ENCODE data around the gene INTS15.
"Not testable (repeated sequence)": the region's sequence is repeated elsewhere in the genome, so short reads cannot be mapped to it uniquely, and the experiment has no call there.

Gene INTS15

GRCh38 chr7:6589829-6590644 lies at the start of gene INTS15:
TSS of gene INTS15 (plus strand) at chr7:6590021. CDS start at chr7:6590284, 263 bp downstream.
- DNase-seq (ENCODE audit: low read depth) = peak; percentile 81

DNA sequence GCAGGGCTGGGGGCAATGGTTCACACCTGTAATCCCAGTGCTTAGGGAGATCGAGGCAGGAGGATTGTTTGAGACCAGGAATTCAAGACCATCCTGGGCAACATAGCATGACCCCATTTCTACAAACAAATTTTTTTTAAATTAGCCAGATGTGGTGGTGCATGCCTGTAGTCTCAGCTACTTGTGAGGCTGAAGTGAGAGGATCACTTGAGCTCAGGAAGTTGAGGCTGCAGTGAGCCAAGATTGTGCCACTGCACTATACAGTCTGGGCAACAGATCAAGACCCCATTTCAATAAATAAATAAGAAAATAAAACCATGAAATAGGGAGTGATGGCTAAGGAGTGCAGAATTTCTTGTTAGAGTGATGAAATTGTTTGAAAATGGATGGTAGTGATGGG lies 47.5 kb upstream of the INTS15 start:
- DNase-seq (ENCODE audit: low read depth) = no peak

- no peak for DNase-seq (ENCODE audit: low read depth)
Measured at GRCh38 chr7:6545398-6546126, 44.3 kb upstream of the INTS15 start.

- no peak for DNase-seq (ENCODE audit: low read depth)
Measured at GRCh38 chr7:6546498-6547251, 43.1 kb upstream of the INTS15 start.

- no peak for DNase-seq (ENCODE audit: low read depth)
Measured at GRCh38 chr7:6547400-6547799, 42.4 kb upstream of the INTS15 start.

GRCh38 chr7:6551016-6551511 lies 38.8 kb upstream of the INTS15 start, which contains the start of gene GRID2IP:
TSS of gene GRID2IP (minus strand) at chr7:6551461. CDS start at chr7:6551436, 25 bp downstream.
- no peak for DNase-seq (ENCODE audit: low read depth)

DNA sequence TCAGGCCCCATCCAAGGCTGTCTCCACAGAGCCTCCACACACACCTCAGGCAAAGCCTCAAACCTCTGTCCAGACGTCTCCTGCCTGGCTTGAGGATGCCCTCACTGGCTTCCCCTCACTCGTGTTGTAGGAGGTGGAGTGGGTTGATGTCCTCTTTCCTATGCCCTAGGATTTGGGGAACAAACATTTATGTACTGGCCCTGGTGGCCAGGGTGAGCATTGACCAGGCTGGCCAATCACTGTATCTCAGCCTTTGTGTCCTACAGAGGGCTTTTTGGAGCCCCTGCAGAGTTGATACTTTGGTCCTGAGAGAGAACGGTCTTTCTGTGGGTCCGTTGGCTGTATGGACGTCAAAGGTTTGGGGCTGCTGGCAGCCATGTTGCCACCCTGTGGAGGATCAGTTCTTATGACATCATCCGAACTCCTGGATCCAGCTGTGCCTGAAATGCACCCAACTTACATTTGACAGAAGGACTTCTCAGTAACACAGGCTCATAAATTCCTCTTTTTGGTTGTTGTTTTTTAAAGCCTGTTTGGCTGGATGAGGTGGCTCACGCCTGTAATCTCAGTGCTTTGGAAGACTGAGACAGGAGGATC lies 36.3 kb upstream of the INTS15 start:
- DNase-seq (ENCODE audit: low read depth) = no peak

DNA sequence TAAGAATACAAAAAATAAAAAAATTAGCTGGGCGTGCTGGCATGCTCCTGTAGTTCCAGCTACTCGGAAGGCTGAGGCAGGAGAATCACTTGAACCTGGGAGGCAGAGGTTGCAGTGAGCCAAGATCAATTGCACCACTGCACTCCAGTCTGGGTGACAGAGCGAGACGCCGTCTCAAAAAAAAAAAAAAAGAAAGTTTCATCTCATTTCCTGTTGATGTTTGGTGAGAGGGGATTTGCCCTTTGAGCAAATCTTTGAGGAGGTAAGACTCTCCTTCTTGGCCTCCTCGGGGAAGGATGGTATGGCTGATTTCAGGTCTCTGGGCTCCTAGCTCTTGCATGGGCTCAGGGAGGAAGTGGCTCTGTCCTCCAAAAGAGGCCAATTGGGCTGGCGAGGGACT lies 35.0 kb upstream of the INTS15 start:
- DNase-seq (ENCODE audit: low read depth) = no peak

DNA sequence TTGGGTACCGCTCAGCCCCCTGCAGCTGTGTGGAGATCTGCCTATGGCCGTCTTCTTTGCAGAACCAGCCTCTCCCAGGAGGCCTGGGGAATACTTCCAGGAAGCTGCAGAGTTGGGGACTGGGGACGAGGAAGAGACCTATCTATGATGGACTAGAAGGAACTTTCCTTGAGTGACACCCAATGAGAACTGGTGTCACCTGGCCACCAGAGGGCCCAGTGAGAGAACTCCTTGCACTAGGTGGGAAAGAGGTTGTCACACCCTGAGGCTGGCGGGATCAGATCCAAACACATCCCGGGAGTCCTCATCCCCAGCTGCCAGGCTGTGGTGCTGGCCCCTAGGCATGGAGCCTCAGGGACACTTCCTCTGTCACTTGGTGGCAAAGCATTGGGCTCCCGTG lies 33.6 kb upstream of the INTS15 start:
- no peak for DNase-seq (ENCODE audit: low read depth)

DNA sequence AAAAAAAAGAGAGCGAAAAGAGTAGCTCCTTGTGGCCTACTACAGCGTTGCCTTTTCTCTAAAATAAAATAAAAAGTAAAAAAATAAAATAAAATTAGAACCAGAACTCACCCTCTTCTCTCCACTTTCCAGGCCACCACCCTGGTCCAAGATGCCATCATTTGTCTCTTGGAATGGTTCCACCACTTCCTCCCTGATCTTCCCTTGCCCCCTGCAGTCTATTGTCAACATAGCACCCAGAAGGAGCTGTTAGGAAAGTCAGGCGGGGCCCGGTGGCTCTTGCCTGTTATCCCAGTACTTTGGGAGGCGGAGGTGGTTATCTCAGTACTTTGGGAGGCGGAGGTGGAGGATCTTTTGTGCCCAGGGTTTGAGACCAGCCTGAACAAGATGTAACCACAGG lies 31.0 kb upstream of the INTS15 start:
- DNase-seq (ENCODE audit: low read depth) = peak; percentile 35

- DNase-seq (ENCODE audit: low read depth) = no peak
Measured at GRCh38 chr7:6559896-6560295, 29.9 kb upstream of the INTS15 start.

DNA sequence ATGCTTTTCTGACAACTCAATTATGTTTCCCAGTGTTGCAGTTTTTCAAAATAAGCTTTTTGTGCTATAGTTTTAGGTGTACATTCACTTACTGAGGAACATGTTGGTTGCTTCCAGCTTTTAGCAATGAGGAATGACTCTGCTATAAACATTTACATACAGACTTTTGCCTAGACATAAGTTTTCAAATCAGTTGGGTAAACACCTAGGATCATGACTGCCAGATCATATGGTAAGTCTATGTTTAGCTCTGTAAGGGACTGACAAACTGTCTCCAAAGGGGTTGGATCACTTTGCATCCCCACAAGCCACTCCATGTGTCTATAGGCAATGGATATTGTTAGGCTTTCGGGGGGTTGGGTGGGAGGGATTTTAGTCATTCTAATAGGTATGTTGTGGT lies 27.7 kb upstream of the INTS15 start:
- no peak for DNase-seq (ENCODE audit: low read depth)

DNA sequence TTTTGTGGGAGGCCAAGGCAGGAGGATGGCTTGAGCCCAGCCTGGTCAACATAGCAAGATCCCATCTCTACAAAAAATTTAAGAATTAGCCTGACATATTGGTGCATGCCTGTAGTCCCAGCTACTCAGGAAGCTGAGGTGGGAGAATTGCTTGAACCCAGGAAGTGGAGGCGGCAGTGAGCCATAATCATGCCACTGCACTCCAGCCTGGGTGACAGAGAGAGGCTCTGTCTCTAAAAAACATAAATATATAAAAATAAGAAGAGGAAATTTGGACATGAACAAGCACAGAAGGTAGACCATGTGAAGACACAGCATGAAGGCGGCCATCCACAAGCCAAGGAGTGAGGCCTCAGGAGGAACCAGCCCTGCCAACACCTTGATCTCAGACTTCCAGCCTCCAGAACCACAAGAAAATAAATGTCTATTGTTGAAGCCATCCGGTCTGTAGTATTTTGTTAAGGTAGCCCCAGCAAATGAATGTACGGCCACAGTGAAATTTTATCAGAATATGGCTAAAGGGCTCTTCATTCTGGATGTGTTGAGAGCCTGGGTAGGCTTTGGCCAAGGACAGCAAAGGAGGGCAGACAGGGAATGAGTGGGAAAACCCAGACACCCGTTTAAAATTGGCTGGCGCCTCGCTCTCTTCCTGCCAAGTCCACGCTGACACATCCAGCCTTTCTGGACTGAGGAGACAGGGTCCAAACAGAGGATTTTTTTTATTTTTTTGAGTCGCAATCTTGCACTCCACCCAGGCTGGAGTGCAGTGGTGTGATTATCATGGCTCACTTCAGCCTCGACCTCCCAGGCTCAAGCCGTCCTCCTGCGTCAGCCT lies 25.7 kb upstream of the INTS15 start:
- DNase-seq (ENCODE audit: low read depth) = no peak

DNA sequence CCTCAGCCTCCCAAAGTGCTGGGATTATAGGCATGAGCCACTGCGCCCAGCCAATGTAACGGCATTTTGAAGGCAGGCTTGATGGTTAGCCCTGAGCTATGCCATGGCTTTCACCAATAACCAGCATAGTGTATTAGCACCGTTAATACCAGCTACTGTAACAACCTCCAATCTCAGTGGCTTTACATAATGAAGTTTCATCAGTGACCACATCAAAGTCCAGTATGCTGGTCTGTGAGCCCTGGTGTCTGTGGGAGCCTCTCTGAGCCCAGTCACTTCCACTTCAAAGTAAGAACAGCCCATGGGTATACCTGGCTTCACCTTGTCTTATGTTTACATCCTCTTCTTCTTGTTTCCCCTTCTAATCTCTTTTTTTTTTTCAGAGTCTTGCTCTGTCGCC lies 24.2 kb upstream of the INTS15 start:
- no peak for DNase-seq (ENCODE audit: low read depth)

- no peak for DNase-seq (ENCODE audit: low read depth)
Measured at GRCh38 chr7:6567886-6568285, 21.9 kb upstream of the INTS15 start.

DNA sequence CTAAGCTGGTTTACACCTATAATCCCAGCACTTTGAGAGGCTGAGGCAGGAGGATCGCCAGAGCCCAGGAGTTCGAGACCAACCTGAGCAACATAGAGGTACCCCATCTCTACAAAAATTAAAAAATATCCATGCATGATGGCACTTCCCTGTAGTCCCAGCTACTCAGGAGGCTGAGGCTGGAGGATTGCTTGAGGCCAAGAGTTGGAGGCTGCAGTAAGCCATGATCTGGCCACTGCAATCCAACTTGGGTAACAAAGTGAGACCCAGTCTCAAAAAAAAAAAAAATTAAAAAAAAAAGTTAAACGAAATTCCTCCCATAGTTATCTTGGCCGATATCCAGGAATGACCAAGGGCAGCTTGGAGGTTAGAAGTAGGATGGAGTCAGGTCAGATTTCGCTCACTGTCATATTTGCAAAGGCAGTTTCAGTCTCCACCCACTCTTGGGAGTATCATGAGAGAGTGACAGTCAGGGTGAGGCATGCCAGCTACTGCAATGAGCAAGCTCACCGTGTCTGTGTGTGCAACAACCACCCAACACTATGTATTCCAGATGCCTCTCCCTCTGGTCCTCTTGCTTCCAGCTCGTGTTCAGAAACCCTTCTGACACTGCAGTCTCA lies 18.6 kb upstream of the INTS15 start:
- no peak for DNase-seq (ENCODE audit: low read depth)

- no peak for DNase-seq (ENCODE audit: low read depth)
Measured at GRCh38 chr7:6575281-6576023, 14.4 kb upstream of the INTS15 start.

DNA sequence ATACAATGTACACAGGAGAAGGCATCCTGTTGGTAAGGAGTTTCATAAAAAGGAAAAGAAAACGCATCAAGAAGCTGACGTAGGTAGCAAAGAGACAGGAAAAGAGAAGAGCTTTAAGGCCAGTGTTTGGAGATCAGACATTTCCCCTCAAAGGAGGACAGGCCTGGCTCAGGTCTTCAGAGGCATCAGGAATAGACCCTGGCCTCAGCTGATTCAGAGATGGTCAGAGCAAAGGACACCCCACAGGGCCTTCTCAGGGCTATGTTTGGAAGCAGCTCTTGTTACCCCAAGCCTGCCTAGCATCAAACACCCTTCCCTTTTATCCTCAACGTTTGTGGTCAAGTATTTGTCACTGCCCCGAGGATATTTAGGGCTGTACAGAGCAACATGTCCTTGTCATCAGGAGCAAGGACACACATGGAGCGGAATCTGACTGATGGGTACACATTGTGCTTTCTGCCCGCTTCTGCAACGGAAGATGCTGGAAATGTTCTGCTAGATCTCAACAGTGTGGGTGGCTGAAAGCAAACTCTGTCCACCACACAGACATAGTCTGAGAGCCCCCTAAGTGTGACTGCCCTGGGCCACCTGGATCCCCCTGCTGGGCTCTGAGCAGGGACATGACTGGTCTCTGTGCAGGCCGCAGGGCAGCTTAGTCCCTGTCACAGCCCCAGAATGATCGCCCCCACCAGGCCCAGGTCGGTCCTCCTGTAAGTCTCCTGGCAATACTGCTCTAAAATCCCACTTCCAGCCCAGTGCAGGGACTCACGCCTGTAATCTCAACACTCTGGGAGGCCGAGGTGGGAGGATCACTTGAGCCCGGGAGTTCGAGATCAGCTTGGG lies 13.6 kb upstream of the INTS15 start:
- DNase-seq (ENCODE audit: low read depth) = no peak

DNA sequence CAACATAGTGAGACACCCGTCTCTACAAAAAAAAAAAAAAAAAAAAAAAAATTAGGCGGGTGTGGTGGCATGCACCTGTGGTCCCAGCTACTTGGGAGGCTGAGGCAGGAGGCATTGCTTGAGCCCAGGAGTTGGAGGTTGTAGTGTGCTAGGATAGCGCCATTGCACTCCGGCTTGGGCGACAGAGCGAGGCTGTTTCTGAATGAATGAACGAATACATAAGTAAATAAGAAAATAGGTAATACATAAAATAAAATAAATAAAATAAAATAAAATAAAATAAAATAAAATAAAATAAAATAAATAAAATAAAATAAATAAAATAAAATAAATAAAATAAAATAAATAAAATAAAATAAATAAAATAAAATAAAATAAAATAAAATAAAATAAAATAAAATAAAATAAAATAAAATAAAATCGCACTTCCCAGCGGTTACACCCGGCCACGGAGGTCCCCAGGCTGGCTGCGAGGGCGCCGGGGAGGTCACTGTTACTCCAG lies 12.9 kb upstream of the INTS15 start:
- DNase-seq (ENCODE audit: low read depth) = not testable (repeated sequence)

Data from iris pigment epithelial cell (primary cell).